ENCODE results near the gene COQ8A.

Gene COQ8A

DNA sequence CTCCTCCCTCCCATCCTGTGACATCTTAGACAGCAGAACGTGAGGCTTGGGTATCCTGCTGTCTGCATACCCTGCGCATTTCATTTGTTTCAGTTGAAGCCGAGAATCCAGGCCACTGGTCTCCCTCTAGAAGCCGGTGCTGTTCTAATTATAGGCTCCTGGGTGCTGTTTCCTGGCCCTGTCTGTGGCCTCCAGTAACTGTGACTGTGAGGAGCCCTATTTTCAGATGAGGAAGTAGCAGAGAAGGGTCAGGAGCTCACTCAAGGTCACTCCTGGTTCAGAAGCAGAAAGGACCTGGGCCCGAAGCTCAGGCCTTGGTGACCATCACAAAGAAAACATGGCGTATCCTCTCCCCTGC, 24.0 kb downstream of the COQ8A start:
- TF ChIP-seq, protein P1, sequence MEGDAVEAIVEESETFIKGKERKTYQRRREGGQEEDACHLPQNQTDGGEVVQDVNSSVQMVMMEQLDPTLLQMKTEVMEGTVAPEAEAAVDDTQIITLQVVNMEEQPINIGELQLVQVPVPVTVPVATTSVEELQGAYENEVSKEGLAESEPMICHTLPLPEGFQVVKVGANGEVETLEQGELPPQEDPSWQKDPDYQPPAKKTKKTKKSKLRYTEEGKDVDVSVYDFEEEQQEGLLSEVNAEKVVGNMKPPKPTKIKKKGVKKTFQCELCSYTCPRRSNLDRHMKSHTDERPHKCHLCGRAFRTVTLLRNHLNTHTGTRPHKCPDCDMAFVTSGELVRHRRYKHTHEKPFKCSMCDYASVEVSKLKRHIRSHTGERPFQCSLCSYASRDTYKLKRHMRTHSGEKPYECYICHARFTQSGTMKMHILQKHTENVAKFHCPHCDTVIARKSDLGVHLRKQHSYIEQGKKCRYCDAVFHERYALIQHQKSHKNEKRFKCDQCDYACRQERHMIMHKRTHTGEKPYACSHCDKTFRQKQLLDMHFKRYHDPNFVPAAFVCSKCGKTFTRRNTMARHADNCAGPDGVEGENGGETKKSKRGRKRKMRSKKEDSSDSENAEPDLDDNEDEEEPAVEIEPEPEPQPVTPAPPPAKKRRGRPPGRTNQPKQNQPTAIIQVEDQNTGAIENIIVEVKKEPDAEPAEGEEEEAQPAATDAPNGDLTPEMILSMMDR (IDR thresholded peaks at IDR 0.05), result no peak
- Histone ChIP-seq H3K4me3 (no peak overlapping the region), H3K27ac (peak overlapping the region in 1 of 2 donors; percentile 74)
- no peak for DNase-seq (ENCODE audit: low spot score)

DNA sequence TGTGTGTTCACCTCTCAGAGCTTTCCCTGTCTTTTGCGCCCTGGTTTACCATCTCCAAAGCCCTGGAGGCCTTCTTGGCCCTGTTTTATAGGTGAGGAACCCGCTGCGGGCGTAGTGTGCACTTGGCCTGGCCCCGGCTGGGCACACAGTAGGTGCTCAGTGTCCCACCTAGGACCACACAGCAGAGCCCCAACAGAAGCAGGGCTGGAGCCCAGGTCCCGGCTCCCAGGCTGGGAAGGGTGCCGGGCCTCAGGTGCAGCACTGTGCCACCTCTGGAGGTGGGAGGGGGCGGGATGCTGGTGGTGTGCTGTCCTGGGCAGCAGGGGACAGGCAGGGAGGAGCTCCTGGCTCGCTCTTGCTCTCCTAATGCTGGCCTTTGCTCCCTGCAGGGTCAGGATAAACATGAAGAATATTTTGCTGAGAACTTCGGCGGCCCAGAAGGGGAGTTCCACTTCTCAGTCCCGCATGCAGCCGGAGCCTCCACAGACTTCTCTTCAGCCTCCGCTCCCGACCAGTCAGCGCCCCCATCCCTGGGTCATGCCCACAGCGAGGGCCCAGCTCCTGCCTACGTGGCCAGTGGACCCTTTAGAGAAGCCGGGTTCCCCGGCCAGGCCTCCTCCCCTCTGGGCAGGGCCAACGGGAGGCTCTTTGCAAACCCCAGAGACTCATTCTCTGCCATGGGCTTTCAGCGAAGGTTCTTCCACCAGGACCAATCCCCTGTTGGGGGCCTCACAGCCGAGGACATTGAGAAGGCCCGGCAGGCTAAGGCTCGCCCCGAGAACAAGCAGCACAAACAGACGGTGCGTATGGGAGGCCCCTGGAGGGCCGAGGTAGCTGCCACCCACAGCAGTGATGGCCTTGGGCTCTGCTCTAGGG, 24.8 kb downstream of the COQ8A start:
- Histone ChIP-seq H3K27ac (peak overlapping the region in 1 of 2 donors; percentile 74), H3K4me3 (no peak overlapping the region)
- TF ChIP-seq, protein P1 (IDR thresholded peaks at IDR 0.05), result no peak
- no peak for DNase-seq (ENCODE audit: low spot score)

DNA sequence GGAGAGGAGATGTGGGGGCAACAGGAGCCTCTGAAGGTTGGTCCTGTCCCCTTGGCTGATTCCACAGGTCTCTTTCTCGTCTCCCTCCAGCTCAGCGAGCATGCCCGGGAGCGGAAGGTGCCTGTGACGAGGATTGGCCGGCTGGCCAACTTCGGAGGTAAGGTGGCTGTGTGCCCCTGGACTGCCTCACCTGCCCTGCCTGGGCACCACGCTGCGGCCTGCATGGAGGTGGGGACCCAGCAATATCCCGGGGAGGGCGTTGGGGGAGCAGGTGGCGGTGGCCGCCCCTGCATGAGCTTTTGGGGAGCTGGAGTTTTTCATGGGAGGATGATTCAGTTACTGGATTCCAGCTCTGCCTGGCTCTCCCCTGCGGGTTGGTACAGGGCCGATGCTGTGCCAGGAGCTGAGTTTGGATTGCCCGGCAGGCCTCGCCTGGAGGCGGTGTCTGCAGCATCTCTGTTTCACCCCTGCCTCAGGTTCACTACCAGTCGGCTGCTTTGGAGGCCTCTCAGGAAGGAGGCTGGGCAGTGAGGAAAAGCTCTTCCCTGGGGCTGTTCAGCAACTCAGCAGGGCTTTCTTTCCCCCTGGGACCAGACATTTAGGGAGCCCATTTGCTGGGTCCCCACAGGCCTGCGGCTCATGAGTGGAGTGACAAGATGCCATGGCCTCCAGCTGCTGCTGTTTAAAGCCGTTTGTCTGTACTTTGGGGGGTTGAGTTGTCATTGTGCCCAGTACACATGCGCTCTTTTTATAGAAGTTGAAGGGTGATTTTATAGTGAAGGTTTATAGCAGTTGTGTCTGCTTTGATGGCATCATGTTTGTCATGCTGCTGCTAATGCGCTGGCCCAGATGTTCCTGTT, 25.7 kb downstream of the COQ8A start:
- H3K4me3 ChIP-seq, result no peak overlapping the region
- H3K27ac ChIP-seq, result no peak overlapping the region
- TF ChIP-seq, protein P1 (IDR thresholded peaks at IDR 0.05), result no peak
- no peak for DNase-seq (ENCODE audit: low spot score)

DNA sequence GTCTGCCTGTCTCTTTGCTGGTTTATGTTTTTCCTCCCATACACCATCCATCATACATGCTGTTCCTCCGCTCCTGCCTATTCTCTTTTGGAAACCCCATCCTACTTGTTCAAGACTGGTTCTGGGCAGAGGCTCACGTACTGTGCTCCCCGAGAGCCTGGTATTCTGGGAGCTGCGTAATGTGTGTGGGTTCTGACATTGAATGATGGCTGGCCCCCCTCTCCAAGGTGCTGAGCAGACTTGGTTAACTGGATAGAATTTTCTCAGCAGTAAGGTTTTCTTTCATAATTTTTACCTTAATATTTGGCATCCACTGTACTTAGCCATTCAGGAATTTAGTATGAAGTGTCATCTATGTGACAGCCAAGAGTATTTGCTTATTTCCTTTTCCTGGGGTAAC, 26.6 kb downstream of the COQ8A start:
- H3K4me3 ChIP-seq, result no peak overlapping the region
- no peak for DNase-seq (ENCODE audit: low spot score)
- H3K27ac ChIP-seq, result no peak overlapping the region
- TF ChIP-seq, protein P1 (IDR thresholded peaks at IDR 0.05), result no peak

DNA sequence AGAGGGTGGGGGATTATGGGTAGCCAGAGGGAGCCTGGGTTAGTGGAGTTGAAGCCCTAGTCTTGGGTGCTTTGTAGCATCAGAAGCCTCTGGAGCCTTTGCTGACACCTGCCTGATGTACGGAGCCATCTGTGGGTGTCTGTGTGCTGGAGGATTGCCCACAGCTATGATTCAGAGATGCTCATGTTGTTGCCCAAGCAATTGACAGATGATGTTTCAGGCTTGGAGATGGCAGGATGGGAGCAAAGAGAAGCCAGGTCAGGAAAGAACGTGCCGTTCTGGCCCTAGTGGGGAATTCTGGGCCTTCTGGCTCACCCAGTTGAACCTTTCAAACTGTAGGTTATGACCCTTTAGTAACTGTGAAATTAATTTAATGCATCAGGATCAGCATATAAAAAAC, 27.6 kb downstream of the COQ8A start:
- no peak for DNase-seq (ENCODE audit: low spot score)

DNA sequence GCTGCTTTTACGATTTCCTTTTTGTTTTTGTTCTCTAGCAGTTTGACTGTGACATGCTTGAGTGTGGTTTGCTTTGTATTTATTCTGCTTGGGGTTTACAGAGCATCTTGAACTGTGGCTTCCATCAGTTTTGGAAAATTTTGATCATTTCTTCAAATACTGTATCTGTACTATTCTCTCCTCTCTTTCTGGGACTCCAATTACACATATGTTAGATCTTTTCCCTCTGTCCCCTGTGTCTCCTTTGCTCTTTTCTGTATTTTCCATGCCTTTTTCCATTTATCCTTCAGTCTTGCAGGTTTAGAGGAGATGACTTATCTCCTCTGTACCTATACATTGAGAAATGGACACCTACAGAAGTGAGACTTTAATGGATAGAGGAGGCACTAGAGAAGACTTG, 31.7 kb downstream of the COQ8A start:
- TF ChIP-seq, protein P1 (IDR thresholded peaks at IDR 0.05), result no peak
- H3K27ac ChIP-seq, result no peak overlapping the region
- DNase-seq (ENCODE audit: low spot score), result no peak
- H3K4me3 ChIP-seq, result no peak overlapping the region

More for the DNA sequence above, 27.6 kb downstream of the COQ8A start:
- H3K27ac ChIP-seq, result no peak overlapping the region
- TF ChIP-seq, protein P1 (IDR thresholded peaks at IDR 0.05), result no peak
- H3K4me3 ChIP-seq, result no peak overlapping the region

Measured in coronary artery (tissue), 2 donors.